KMS-11 (cell line): Measurements from ENCODE around the gene SAMHD1.

Experiments
- H2AFZ ChIP-seq: fragments of 200-600 bp; sonication (generic); 2 replicates; pipeline ENCODE4 v1.6.1; 2016; ENCODE audit warnings: antibody characterized with exemption, mixed run types, low read depth
- H3K27ac ChIP-seq: fragments of 200-600 bp; sonication (generic); 2 replicates; pipeline ENCODE4 v1.6.1; 2016; ENCODE audit warnings: mild to moderate bottlenecking, mixed run types
- H3K27me3 ChIP-seq: fragments of 200-600 bp; sonication (generic); 2 replicates; pipeline ENCODE4 v1.6.1; 2017; ENCODE audit warnings: mild to moderate bottlenecking, low read depth, mixed run types, moderate library complexity; ENCODE audit not compliant: insufficient read depth
- H3K36me3 ChIP-seq: fragments of 200-600 bp; sonication (generic); 2 replicates; pipeline ENCODE4 v1.6.1; 2017; ENCODE audit warnings: mild to moderate bottlenecking, mixed run types; ENCODE audit not compliant: insufficient read depth
- H3K4me1 ChIP-seq: fragments of 200-600 bp; sonication (generic); 2 replicates; pipeline ENCODE4 v1.6.1; 2016; ENCODE audit warnings: mild to moderate bottlenecking, low read depth, mixed run types; ENCODE audit not compliant: poor library complexity, severe bottlenecking
- H3K4me2 ChIP-seq: fragments of 200-600 bp; sonication (generic); 2 replicates; pipeline ENCODE4 v1.7.0; 2016; ENCODE audit warnings: mild to moderate bottlenecking, mixed run types
- H3K4me3 ChIP-seq: fragments of 200-600 bp; sonication (generic); IDR thresholded peaks from 2 replicates; pipeline ENCODE4 v1.6.1; 2017; ENCODE audit warnings: low read depth, low read length, mixed read lengths; ENCODE audit not compliant: insufficient read depth
- H3K79me2 ChIP-seq: fragments of 200-600 bp; sonication (generic); 2 replicates; pipeline ENCODE4 v1.6.1; 2016; ENCODE audit warnings: low read depth, mixed run types; ENCODE audit not compliant: insufficient read depth
- H3K9ac ChIP-seq: fragments of 200-600 bp; sonication (generic); 2 replicates; pipeline ENCODE4 v1.6.1; 2016; ENCODE audit warnings: mild to moderate bottlenecking, mixed run types
- H4K20me1 ChIP-seq: fragments of 200-600 bp; sonication (generic); 2 replicates; pipeline ENCODE4 v1.6.1; 2016; ENCODE audit warnings: mild to moderate bottlenecking, mixed run types; ENCODE audit not compliant: insufficient read depth
- CTCF ChIP-seq: fragments of 200-600 bp; sonication (generic); conservative IDR thresholded peaks from 2 replicates; pipeline ENCODE4 v1.6.1; 2017; ENCODE audit warnings: low read depth, mild to moderate bottlenecking, antibody characterized with exemption, low read length, moderate library complexity, mixed read lengths

Gene SAMHD1

GRCh38 chr20:36859700-36860330, 91.7 kb downstream of the SAMHD1 start:
- Histone ChIP-seq H3K36me3 (no peaks in the 10 kb centered on the region), H3K4me1 (no peaks in the 10 kb centered on the region), H3K4me3 (no peak overlapping the region), H3K79me2 (no peaks in the 10 kb centered on the region), H3K27ac (no peak overlapping the region), H3K9ac (no peak overlapping the region), H2AFZ (no peak overlapping the region), H4K20me1 (no peaks in the 10 kb centered on the region), H3K4me2 (no peak overlapping the region), H3K27me3 (no peaks in the 10 kb centered on the region)
- TF ChIP-seq CTCF, result no peak

- H3K27me3 ChIP-seq, result no peaks in the 10 kb centered on the region
- no peak for TF ChIP-seq CTCF
- no peaks in the 10 kb centered on the region for H4K20me1 ChIP-seq
- H3K4me3 ChIP-seq, result no peak overlapping the region
- H3K9ac ChIP-seq, result no peak overlapping the region
- H3K4me1 ChIP-seq, result no peaks in the 10 kb centered on the region
- no peak overlapping the region for H3K4me2 ChIP-seq
- H3K79me2 ChIP-seq, result no peaks in the 10 kb centered on the region
- H2AFZ ChIP-seq, result no peak overlapping the region
- H3K36me3 ChIP-seq, result no peaks in the 10 kb centered on the region
- H3K27ac ChIP-seq, result no peak overlapping the region
These were observed 92.3 kb downstream of the SAMHD1 start for GRCh38 chr20:36859282-36859555.

GRCh38 chr20:36856691-36857635, 94.5 kb downstream of the SAMHD1 start:
- TF ChIP-seq CTCF, result no peak
- no peaks in the 10 kb centered on the region for H3K27me3 ChIP-seq
- H4K20me1 ChIP-seq, result no peaks in the 10 kb centered on the region
- H3K79me2 ChIP-seq, result no peaks in the 10 kb centered on the region
- H3K4me2 ChIP-seq, result no peak overlapping the region
- no peaks in the 10 kb centered on the region for H3K36me3 ChIP-seq
- H3K4me3 ChIP-seq, result no peak overlapping the region
- no peak overlapping the region for H2AFZ ChIP-seq
- no peaks in the 10 kb centered on the region for H3K4me1 ChIP-seq
- H3K9ac ChIP-seq, result no peak overlapping the region
- H3K27ac ChIP-seq, result no peak overlapping the region

GRCh38 chr20:36856195-36856594, 95.3 kb downstream of the SAMHD1 start:
- H3K79me2 ChIP-seq, result no peaks in the 10 kb centered on the region
- no peak overlapping the region for H3K27ac ChIP-seq
- H3K36me3 ChIP-seq, result no peaks in the 10 kb centered on the region
- TF ChIP-seq CTCF, result no peak
- no peaks in the 10 kb centered on the region for H4K20me1 ChIP-seq
- H2AFZ ChIP-seq, result no peak overlapping the region
- H3K4me3 ChIP-seq, result no peak overlapping the region
- no peak overlapping the region for H3K9ac ChIP-seq
- H3K4me2 ChIP-seq, result no peak overlapping the region
- H3K4me1 ChIP-seq, result no peaks in the 10 kb centered on the region
- no peaks in the 10 kb centered on the region for H3K27me3 ChIP-seq
